Glutamatergic neuron (in vitro differentiated cells): ENCODE measurements around the gene ASXL1. TPM values are rescaled to one million over a fixed set of nuclear protein-coding genes. Genes with fewer than 3 reads are reported as not detected.

Experiments
- DNase-seq: peaks from one replicate; pipeline ENCODE4 v3.0.0; 2022
- H3K27ac Mint-ChIP-seq: one replicate; pipeline ENCODE4 v1.8.0; 2020; ENCODE audit warnings: mild to moderate bottlenecking, mixed read lengths, inconsistent platforms; ENCODE audit not compliant: unreplicated experiment
- H3K27me3 Mint-ChIP-seq: one replicate; pipeline ENCODE4 v1.8.0; 2020; ENCODE audit warnings: mild to moderate bottlenecking, moderate library complexity, mixed read lengths, inconsistent platforms; ENCODE audit not compliant: unreplicated experiment
- H3K36me3 Mint-ChIP-seq: one replicate; pipeline ENCODE4 v1.8.0; 2020; ENCODE audit warnings: mild to moderate bottlenecking, mixed read lengths, inconsistent platforms; ENCODE audit not compliant: unreplicated experiment
- H3K4me1 Mint-ChIP-seq: one replicate; pipeline ENCODE4 v1.8.0; 2020; ENCODE audit warnings: mild to moderate bottlenecking, low read depth, mixed read lengths, inconsistent platforms; ENCODE audit not compliant: unreplicated experiment
- H3K4me3 Mint-ChIP-seq: one replicate; pipeline ENCODE4 v1.8.0; 2020; ENCODE audit warnings: mild to moderate bottlenecking, mixed read lengths, inconsistent platforms; ENCODE audit not compliant: unreplicated experiment
- H3K9me3 Mint-ChIP-seq: one replicate; pipeline ENCODE4 v1.8.0; 2020; ENCODE audit warnings: mild to moderate bottlenecking, moderate library complexity, mixed read lengths, inconsistent platforms; ENCODE audit not compliant: unreplicated experiment
- total RNA-seq: library from RNA; stranded (reverse); fragmentation: NEBNext Ultra II Directional; extraction: Animal tissue kit (Norgen Biotek cat#: 25700); gene quantifications from one replicate; pipeline ENCODE4 v1.2.1, GENCODE V29; 2021; ENCODE audit not compliant: unreplicated experiment
- TF ChIP-seq, protein P1 (sequence below): fragments of 200-600 bp; sonication (generic); IDR thresholded peaks from one replicate; pipeline ENCODE4 v1.5.0; 2021; ENCODE audit not compliant: partially characterized antibody, unreplicated experiment

ASXL1 gene
- total RNA-seq, 1 donor from 2014 or later: 85.1 TPM

DNA sequence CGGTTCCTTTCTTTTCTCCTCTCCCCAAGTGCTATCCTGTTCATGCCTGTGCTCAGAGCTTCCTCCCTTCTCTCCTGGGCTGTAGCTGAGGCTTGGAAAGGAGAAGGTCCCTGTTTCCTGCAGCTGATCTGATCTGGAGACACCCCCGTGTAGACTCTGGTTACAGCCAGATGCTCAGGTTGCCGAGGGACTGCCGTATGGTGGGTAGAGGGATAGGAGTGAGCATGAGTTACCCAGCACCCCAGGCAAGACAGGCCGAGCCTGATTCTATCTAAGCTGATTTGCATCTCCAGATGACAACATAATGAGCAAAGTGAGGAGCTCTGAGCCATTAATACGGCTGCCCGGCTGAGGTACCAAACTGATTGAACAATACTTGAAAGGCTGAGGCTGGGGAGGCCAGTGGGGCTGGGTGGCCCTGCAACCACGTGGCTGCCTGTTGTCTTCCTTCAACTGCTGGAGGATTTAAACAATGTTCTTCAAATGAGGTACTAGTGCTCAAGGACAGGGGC lies 91.8 kb downstream of the ASXL1 start:
- TF ChIP-seq, protein P1, sequence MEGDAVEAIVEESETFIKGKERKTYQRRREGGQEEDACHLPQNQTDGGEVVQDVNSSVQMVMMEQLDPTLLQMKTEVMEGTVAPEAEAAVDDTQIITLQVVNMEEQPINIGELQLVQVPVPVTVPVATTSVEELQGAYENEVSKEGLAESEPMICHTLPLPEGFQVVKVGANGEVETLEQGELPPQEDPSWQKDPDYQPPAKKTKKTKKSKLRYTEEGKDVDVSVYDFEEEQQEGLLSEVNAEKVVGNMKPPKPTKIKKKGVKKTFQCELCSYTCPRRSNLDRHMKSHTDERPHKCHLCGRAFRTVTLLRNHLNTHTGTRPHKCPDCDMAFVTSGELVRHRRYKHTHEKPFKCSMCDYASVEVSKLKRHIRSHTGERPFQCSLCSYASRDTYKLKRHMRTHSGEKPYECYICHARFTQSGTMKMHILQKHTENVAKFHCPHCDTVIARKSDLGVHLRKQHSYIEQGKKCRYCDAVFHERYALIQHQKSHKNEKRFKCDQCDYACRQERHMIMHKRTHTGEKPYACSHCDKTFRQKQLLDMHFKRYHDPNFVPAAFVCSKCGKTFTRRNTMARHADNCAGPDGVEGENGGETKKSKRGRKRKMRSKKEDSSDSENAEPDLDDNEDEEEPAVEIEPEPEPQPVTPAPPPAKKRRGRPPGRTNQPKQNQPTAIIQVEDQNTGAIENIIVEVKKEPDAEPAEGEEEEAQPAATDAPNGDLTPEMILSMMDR: no peak
- peaks cover 23% of the 10 kb centered on the region for H3K9me3 Mint-ChIP-seq
- H3K4me3 Mint-ChIP-seq: peak overlapping the region; percentile 31
- H3K27me3 Mint-ChIP-seq: peaks cover 29% of the 10 kb centered on the region
- no peak for DNase-seq
- peak overlapping the region; percentile 25 for H3K27ac Mint-ChIP-seq
- peaks cover 4% of the 10 kb centered on the region for H3K36me3 Mint-ChIP-seq
- H3K4me1 Mint-ChIP-seq: peaks cover 42% of the 10 kb centered on the region

DNA sequence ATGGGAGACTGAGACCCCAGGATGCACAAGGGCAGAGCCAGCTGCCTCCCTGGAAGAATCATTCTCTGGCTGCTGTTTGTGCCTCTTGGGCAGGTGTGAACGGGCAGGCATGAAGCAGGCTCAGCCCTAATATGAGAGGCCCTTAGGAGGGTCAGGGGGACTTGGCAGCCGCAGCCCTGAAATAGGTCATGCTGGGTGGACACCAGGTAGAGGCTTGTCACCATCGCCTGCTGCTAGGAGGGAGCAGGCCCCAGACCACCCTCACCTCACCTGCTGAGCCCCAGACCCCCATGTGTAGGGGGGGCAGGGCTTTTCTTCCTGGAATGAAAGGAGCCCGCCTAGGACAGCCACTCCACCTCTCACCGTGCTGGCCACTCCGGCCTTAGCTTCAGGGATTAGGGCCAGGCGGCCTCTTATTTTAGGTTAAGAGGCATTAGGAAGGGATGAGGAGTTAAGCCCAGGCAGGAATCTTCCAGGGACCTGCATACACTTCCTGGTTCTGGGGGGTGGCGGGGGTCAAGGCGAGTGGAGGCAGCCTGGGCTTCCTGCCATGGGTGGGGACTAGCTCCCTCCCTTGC lies 92.4 kb downstream of the ASXL1 start:
- Mint-ChIP-seq H3K27me3 (peaks cover 29% of the 10 kb centered on the region), H3K4me3 (peak overlapping the region; percentile 31)

DNA sequence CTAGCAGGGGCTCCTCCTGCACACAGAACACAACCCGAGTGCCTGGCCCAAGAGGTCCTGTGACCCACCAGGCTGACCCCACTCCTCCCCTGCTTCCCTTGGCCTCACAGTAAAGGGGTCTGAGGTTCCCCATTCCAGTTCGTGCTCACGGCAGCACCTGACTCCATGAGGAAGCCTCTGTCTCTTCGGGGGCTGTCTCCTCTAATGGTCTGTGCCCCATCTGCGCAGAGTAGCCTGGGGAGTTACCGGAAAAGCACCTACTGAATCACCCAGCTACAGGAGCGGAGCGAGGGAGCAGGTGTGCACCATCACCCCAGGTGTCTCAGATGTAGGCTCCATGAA lies 93.2 kb downstream of the ASXL1 start:
- Mint-ChIP-seq H3K27me3 (peaks cover 29% of the 10 kb centered on the region), H3K27ac (no peak overlapping the region), H3K9me3 (peaks cover 23% of the 10 kb centered on the region), H3K36me3 (peaks cover 4% of the 10 kb centered on the region), H3K4me1 (peaks cover 37% of the 10 kb centered on the region), H3K4me3 (no peak overlapping the region)
- TF ChIP-seq, protein P1: no peak
- DNase-seq: no peak

More for the DNA sequence above, 92.4 kb downstream of the ASXL1 start:
- Mint-ChIP-seq H3K4me1 (peaks cover 37% of the 10 kb centered on the region), H3K36me3 (peaks cover 4% of the 10 kb centered on the region), H3K27ac (peak overlapping the region; percentile 25), H3K9me3 (peaks cover 21% of the 10 kb centered on the region)
- TF ChIP-seq, protein P1: no peak
- no peak for DNase-seq

DNA sequence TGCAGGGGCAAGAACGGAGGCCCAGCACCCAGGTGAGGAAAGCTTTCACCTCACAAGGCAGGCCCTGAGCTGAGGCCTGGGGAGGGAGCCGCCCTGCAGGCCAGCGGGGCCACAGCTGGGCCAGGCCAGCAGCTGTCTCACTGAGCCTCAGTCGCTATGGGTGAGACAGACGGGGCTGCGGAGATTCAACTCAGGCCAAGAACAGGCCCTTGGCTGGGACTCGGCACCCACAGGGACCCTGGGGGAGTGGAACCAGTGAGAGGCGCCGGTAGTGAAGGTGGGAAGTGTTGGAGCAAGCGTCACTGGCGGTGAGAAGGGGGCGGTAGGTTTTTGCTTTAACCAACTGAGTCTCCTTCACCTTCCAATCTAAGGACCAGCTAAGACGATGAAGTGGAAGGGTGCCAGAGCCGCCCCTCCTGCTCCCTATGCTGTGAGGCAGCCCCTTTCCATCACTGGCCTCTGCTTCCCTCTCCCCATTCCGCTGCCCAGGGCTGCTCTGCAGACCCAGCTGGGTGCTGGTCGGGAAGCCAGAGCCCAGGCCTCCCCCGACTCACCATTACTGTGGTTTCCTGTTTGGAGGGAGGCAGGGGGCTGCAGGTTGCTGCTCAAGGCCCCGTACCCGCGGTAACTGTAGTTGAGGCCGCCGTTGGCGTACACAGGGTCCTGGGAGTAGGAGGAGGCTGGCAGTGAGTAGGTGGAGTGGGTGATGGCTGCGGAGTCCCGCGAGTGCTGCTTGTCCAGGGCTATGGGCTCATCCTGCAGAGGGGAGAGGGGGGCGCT lies 93.7 kb downstream of the ASXL1 start:
- DNase-seq: no peak
- H3K4me1 Mint-ChIP-seq: peaks cover 35% of the 10 kb centered on the region
- TF ChIP-seq, protein P1: no peak
- no peak overlapping the region for H3K27ac Mint-ChIP-seq
- H3K4me3 Mint-ChIP-seq: no peak overlapping the region
- peaks cover 26% of the 10 kb centered on the region for H3K27me3 Mint-ChIP-seq
- H3K36me3 Mint-ChIP-seq: peaks cover 3% of the 10 kb centered on the region
- peaks cover 20% of the 10 kb centered on the region for H3K9me3 Mint-ChIP-seq
